Spleen (tissue), 11 donors: ENCODE data around the gene CHST15. TPM values are rescaled to one million over a fixed set of nuclear protein-coding genes. Genes with fewer than 3 reads are reported as not detected.

Experiments used
- DNase-seq: peaks from one replicate; pipeline ENCODE4 v3.0.0-alpha.2; 2020
- H3K27ac ChIP-seq, 8 donors: fragments of 200-600 bp; sonication (generic) in 7 of 8; 1 replicate in 4 of 8; 2 replicates in 4 of 8; pipeline versions ENCODE4 v1.5.0 to v1.8.0; 2016 to 2021; ENCODE audit warnings: inconsistent platforms in 4 of 8, mild to moderate bottlenecking in 4 of 8, moderate library complexity in 1 of 8
- H3K27me3 ChIP-seq, 7 donors: fragments of 200-600 bp; sonication (generic) in 6 of 7; replicated peaks in 1 of 7; 1 replicate in 4 of 7; 2 replicates in 3 of 7; pipeline versions ENCODE4 v1.5.0 to v1.8.0; 2016 to 2021; ENCODE audit warnings: inconsistent platforms in 3 of 7, mild to moderate bottlenecking in 1 of 7
- H3K36me3 ChIP-seq, 6 donors: fragments of 200-600 bp; sonication (generic) in 5 of 6; 1 replicate in 4 of 6; 2 replicates in 2 of 6; pipeline versions ENCODE4 v1.5.0 to v1.8.0; 2016 to 2021; ENCODE audit warnings: inconsistent platforms in 2 of 6
- H3K4me1 ChIP-seq, 6 donors: fragments of 200-600 bp; sonication (generic) in 5 of 6; 1 replicate in 3 of 6; 2 replicates in 3 of 6; pipeline versions ENCODE4 v1.5.0 to v1.8.0; 2016 to 2021; ENCODE audit warnings: inconsistent platforms in 3 of 6
- H3K4me3 ChIP-seq, 8 donors: fragments of 200-600 bp; sonication (generic) in 7 of 8; 1 replicate in 4 of 8; 2 replicates in 4 of 8; pipeline versions ENCODE4 v1.5.0 to v1.8.0; 2016 to 2021; ENCODE audit warnings: inconsistent platforms in 4 of 8, mild to moderate bottlenecking in 4 of 8, moderate library complexity in 2 of 8
- H3K9me3 ChIP-seq, 8 donors: fragments of 200-600 bp; sonication (generic) in 7 of 8; 1 replicate in 4 of 8; 2 replicates in 4 of 8; pipeline versions ENCODE4 v1.5.0 to v1.8.0; 2016 to 2021; ENCODE audit warnings: inconsistent platforms in 4 of 8
- POLR2A ChIP-seq, 3 donors: fragments of 450-650 bp; IDR thresholded peaks; one replicate each; pipeline ENCODE4 v1.5.1; 2017; ENCODE audit warnings: antibody characterized with exemption in 3 of 3, mild to moderate bottlenecking in 1 of 3
- POLR2AphosphoS5 ChIP-seq, 3 donors: sonication (generic); formaldehyde crosslinking; IDR thresholded peaks; one replicate each; pipeline ENCODE4 v1.5.1; 2017; ENCODE audit warnings: antibody characterized with exemption in 3 of 3
- WGBS, 5 donors: extraction: QIAGEN DNeasy Blood & Tissue Kit in 3 of 5; methylation state at CpG; one replicate each; pipeline versions ENCODE4 v1.1.5 to v1.1.7; 2013 to 2018; 5-methylcytosine and 5-hydroxymethylcytosine counted together
- intact Hi-C: fragments of 100-400 bp; cut with DNase I; formaldehyde crosslinking; loops from one replicate; pipeline ENCODE4 v1.15.0; 2023; ENCODE audit warnings: low total_unique reads
- polyA plus RNA-seq, 3 donors: library from polyadenylated mRNA; stranded (reverse); fragments of 200-250 nt; gene quantifications; one replicate each; pipeline ENCODE4 v1.2.1, GENCODE V29; 2013
- total RNA-seq, 7 donors: library from RNA; depleted of rRNA in 3 of 7; stranded (reverse); fragments of >200 nt in 3 of 7; fragmentation: NEBNext Ultra II Directional in 4 of 7; extraction: Animal tissue kit (Norgen Biotek cat#: 25700) in 4 of 7; gene quantifications; one replicate each; pipeline versions ENCODE4 v1.1.0 to v1.2.1, GENCODE V29; 2016 to 2021
- TF ChIP-seq, protein P1 (sequence below), 11 experiments: fragments of 200-600 bp in 7 of 11; fragments of 450-650 bp in 4 of 11; sonication (generic) in 4 of 11; IDR thresholded peaks in 8 of 11; conservative IDR thresholded peaks in 3 of 11; 1 replicate in 7 of 11; 2 replicates in 4 of 11; pipeline versions ENCODE4 v1.4.0 to v1.8.0; 2016 to 2021; ENCODE audit warnings: antibody characterized with exemption in 11 of 11, inconsistent platforms in 4 of 11, mild to moderate bottlenecking in 1 of 11
- donor health status: healthy with polysubstance abuse.
- donor health status: DM: no; HTN: no; CAD: no; lungs with moderate emphysema.
- donor health status: DM: no; HTN: no; CAD: no.
- donor health status: Bipolar disorder and iron deficiency.
- donor health status: healthy.
- donor health status: DM: no; HTN: no; CAD: no.
- donor health status: DM: yes; HTN: yes; CAD: no.

Gene CHST15
- total and polyA plus RNA-seq, 10 donors: 6.1 to 133 (median 102) TPM

DNA sequence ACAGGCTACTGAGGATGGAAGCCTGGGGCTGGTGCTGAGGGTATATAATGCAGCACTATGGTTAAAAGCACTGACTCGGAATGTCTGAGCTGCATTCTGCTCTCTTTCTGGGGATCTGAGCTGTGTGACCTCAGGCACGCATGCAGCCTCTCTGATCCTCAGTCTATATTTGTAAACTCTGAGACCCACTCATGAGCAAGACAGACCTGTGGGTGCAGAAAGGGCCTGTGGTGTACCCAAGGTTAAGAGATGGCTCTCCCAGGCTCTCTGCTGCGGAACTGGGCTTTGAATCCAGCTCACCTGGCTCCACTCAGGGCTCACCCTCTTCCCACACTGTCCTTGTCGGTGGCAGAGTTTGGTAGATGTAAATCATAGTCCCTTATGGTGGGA is 89.9 kb downstream of the CHST15 start:
- H3K4me1 ChIP-seq: peaks cover 0 to 41% (median 6%) of the 10 kb centered on the region in 6 donors
- H3K36me3 ChIP-seq: peaks cover 0 to 68% (median 16%) of the 10 kb centered on the region in 6 donors
- H3K9me3 ChIP-seq: no peaks in the 10 kb centered on the region
- H3K27ac ChIP-seq: no peak overlapping the region
- H3K4me3 ChIP-seq: no peak overlapping the region
- TF ChIP-seq POLR2A (IDR thresholded peaks at IDR 0.05) (no peak), POLR2AphosphoS5 (IDR thresholded peaks at IDR 0.05) (no peak)
- TF ChIP-seq, protein P1, sequence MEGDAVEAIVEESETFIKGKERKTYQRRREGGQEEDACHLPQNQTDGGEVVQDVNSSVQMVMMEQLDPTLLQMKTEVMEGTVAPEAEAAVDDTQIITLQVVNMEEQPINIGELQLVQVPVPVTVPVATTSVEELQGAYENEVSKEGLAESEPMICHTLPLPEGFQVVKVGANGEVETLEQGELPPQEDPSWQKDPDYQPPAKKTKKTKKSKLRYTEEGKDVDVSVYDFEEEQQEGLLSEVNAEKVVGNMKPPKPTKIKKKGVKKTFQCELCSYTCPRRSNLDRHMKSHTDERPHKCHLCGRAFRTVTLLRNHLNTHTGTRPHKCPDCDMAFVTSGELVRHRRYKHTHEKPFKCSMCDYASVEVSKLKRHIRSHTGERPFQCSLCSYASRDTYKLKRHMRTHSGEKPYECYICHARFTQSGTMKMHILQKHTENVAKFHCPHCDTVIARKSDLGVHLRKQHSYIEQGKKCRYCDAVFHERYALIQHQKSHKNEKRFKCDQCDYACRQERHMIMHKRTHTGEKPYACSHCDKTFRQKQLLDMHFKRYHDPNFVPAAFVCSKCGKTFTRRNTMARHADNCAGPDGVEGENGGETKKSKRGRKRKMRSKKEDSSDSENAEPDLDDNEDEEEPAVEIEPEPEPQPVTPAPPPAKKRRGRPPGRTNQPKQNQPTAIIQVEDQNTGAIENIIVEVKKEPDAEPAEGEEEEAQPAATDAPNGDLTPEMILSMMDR (IDR thresholded peaks at IDR 0.05 in 8 of 11, conservative IDR thresholded peaks at IDR 0.05 in 3 of 11): no peak
- H3K27me3 ChIP-seq: no peaks in the 10 kb centered on the region
- no peak for DNase-seq
- intact Hi-C loops: no loop called here
- WGBS, 5 donors: 67 to 94% (median 90%) methylated on average over 4 of the region's 4 CpGs

DNA sequence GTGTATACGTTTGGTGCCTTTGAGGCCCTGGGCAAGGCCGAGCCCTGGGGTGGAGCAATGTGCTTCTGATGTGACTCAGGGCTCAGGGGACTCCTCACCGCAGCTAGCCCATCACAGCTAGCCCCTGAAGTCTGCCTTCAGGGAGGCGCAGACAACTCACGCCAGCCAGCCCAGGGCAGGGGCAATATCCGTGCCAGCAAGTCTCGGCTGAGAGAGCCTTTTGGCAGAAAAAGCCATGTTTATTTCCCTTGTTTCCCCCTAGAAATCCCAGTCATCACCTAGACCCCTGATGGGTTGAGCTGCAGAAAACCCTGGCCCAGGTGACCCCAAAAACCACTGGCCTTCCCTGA is 90.4 kb downstream of the CHST15 start:
- no peak overlapping the region for H3K4me3 ChIP-seq
- peaks cover 0 to 64% (median 13%) of the 10 kb centered on the region in 6 donors for H3K36me3 ChIP-seq
- no peaks in the 10 kb centered on the region for H3K27me3 ChIP-seq
- H3K9me3 ChIP-seq: no peaks in the 10 kb centered on the region
- DNase-seq: peak; percentile 54
- H3K4me1 ChIP-seq: peaks cover 0 to 41% (median 8%) of the 10 kb centered on the region in 6 donors
- 80 to 94% (median 90%) methylated on average over 7 of the region's 7 CpGs for WGBS, 5 donors
- TF ChIP-seq POLR2A (IDR thresholded peaks at IDR 0.05) (no peak), POLR2AphosphoS5 (IDR thresholded peaks at IDR 0.05) (peak in 1 of 3 donors; percentile 48)
- TF ChIP-seq, protein P1 (IDR thresholded peaks at IDR 0.05 in 8 of 11, conservative IDR thresholded peaks at IDR 0.05 in 3 of 11): no peak
- no peak overlapping the region for H3K27ac ChIP-seq
- intact Hi-C loops: no loop called here

DNA sequence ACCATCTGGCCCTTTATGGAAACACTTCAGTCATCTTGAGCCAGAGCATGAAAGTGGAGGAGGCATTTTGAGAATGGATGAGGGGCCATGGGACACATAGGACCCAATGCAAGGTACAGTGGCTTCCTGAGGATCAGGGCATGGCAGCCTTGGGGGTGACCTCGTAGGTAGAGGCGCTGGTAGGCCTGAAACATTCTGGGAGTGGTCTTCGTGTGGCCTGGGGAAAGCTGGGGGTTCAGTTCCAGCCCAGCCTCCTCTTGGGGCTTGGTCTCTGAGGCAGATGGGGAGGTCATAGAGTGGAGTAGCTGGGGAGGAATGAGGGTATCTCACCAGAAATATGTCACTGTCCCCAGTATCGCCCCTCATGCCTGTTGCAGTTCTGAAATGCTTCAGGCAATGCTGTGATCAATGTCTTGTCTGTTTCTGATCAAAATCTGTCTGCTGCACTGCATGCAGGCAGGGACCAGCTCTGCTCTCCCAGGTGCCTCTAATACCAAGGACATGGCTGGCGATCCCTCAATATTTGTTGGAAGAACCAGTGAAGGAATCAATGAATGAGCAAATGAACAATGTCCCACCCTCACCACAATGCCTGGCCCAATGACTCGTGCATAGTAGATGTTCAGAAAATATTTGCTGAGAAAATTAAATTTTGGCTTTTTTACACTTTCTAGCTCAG is 90.9 kb downstream of the CHST15 start:
- intact Hi-C loops: no loop called here
- peak; percentile 53 for DNase-seq
- Histone ChIP-seq H3K9me3 (no peaks in the 10 kb centered on the region), H3K27me3 (no peaks in the 10 kb centered on the region), H3K4me1 (peaks cover 0 to 46% (median 9%) of the 10 kb centered on the region in 6 donors), H3K4me3 (no peak overlapping the region), H3K27ac (no peak overlapping the region), H3K36me3 (peaks cover 0 to 59% (median 10%) of the 10 kb centered on the region in 6 donors)
- TF ChIP-seq POLR2AphosphoS5 (IDR thresholded peaks at IDR 0.05) (no peak), POLR2A (IDR thresholded peaks at IDR 0.05) (no peak)
- TF ChIP-seq, protein P1 (IDR thresholded peaks at IDR 0.05 in 8 of 11, conservative IDR thresholded peaks at IDR 0.05 in 3 of 11): no peak
- 71 to 96% (median 79%) methylated on average over 6 of the region's 6 CpGs for WGBS, 5 donors

DNA sequence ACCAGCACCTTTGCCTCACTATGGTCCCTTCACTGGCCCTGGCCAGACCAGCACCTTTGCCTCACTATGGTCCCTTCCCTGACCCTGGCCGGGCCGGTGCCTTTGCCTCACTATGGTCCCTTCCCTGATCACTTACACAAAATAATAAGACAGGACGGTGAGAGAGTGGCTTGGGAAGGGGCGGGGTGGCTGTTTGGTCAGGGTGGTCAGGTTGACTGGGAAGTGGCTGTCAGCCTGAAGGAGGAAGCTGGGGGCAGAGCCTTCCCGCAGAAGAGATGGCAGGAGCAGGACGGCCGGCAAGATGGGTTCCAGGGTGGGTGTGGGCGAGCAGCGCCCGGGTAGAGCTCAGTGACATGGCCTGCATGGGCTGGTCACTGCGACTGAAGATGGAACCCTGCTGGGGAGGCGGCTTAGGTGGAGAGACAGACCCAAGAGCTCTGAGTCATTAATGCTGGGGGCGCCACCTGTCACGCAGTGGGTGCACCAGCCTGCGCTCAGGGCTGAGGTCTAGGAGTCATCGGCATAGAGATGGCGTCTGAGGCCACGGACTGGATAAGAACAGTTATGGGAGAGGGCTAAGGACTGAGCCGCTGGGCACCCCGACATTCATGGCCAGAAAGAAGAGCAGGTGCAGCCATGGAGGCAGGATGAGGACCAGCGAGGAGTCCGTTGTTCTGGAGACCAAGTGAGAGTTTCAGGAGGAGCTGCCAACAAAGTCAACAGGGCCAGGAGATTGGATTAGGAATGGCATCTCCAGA is 91.8 kb downstream of the CHST15 start:
- H3K4me3 ChIP-seq: no peak overlapping the region
- intact Hi-C loops: no loop called here
- H3K27me3 ChIP-seq: no peaks in the 10 kb centered on the region
- DNase-seq: peak; percentile 77
- H3K36me3 ChIP-seq: peaks cover 0 to 49% (median 3%) of the 10 kb centered on the region in 6 donors
- peak overlapping the region in 3 of 8 donors; percentile 15 to 94 (median 16) for H3K27ac ChIP-seq
- peaks cover 0 to 54% (median 17%) of the 10 kb centered on the region in 6 donors for H3K4me1 ChIP-seq
- H3K9me3 ChIP-seq: no peaks in the 10 kb centered on the region
- WGBS, 5 donors: 85 to 93% (median 87%) methylated on average over 22 of the region's 22 CpGs
- TF ChIP-seq POLR2A (IDR thresholded peaks at IDR 0.05): no peak
- TF ChIP-seq POLR2AphosphoS5 (IDR thresholded peaks at IDR 0.05): peak in 1 of 3 donors; percentile 73
